Stimulated activated naive CD4-positive, alpha-beta T cell treated with Interleukin-2 at 50 U/mL for 16 hours (primary cell): Measurements from ENCODE around the gene BHLHE40.
A peak's percentile ranks its signal among the peaks of the same experiment; 100 is the strongest.

Experiments used
- DNase-seq: peaks from one replicate; lab custom pipeline; 2025; lab: John Stamatoyannopoulos, UW

Gene BHLHE40

GRCh38 chr3:5001135-5001534 lies 21.9 kb downstream of the BHLHE40 start:
- DNase-seq: no peak

GRCh38 chr3:5001805-5002173 lies 22.6 kb downstream of the BHLHE40 start:
- DNase-seq: no peak

- DNase-seq: peak; percentile 77
Observed at GRCh38 chr3:5002174-5002870, 23.1 kb downstream of the BHLHE40 start.

GRCh38 chr3:5002871-5003247 lies 23.6 kb downstream of the BHLHE40 start:
- no peak for DNase-seq

GRCh38 chr3:5004319-5005152 lies 25.3 kb downstream of the BHLHE40 start:
- DNase-seq: no peak

GRCh38 chr3:5005367-5005766 lies 26.1 kb downstream of the BHLHE40 start:
- DNase-seq: no peak

GRCh38 chr3:5006755-5007202 lies 27.5 kb downstream of the BHLHE40 start:
- peak; percentile 78 for DNase-seq

- DNase-seq: no peak
Observed at GRCh38 chr3:5007873-5008272, 28.6 kb downstream of the BHLHE40 start.

GRCh38 chr3:5009506-5010109 lies 30.4 kb downstream of the BHLHE40 start:
- no peak for DNase-seq

- no peak for DNase-seq
Observed at GRCh38 chr3:5010140-5010539, 30.9 kb downstream of the BHLHE40 start.

- DNase-seq: no peak
Observed at GRCh38 chr3:5010706-5011554, 31.7 kb downstream of the BHLHE40 start.

GRCh38 chr3:5011555-5012256 lies 32.5 kb downstream of the BHLHE40 start:
- no peak for DNase-seq

- no peak for DNase-seq
Observed at GRCh38 chr3:5012367-5012766, 33.1 kb downstream of the BHLHE40 start.

GRCh38 chr3:5013021-5013906 lies 34.0 kb downstream of the BHLHE40 start:
- no peak for DNase-seq

GRCh38 chr3:5014391-5014790 lies 35.2 kb downstream of the BHLHE40 start:
- DNase-seq: no peak

- DNase-seq: no peak
Observed at GRCh38 chr3:5015056-5015455, 35.8 kb downstream of the BHLHE40 start.

- peak; percentile 48 for DNase-seq
Observed at GRCh38 chr3:5016211-5017161, 37.2 kb downstream of the BHLHE40 start.

- DNase-seq: no peak
Observed at GRCh38 chr3:5017925-5018531, 38.8 kb downstream of the BHLHE40 start.
